Stimulated activated CD8-positive, alpha-beta memory T cell treated with anti-CD3 and anti-CD28 coated beads, Interleukin-2, amount 100 ng/mL, for 48 hours (primary cell): Measurements from ENCODE around the gene ME1.
"Not testable (repeated sequence)": the region's sequence is repeated elsewhere in the genome, so short reads cannot be mapped to it uniquely, and the experiment has no call there.

ENCODE experiments used
- DNase-seq, 2 donors: peaks; one replicate each; pipeline ENCODE4 v3.0.0-alpha.2; 2020; ENCODE audit warnings: low read depth in 2 of 2

The ME1 gene

DNA sequence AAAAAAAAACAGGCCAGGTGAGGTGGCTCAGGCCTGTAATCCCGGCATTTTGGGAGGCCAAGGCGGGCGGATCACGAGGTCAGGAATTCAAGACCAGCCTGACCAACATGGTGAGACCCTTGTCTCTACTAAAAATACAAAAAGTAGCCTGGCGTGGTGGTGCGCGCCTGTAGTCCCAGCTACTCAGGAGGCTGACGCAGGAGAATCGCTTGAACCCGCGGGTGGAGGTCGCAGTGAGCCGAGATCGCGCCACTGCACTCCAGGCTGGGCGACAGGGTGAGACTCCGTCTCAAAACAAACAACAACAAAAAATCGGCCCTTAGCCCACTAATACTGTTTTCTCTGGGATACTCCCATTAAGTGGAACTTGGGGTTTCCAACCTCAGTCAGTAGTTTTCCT is 238.9 kb downstream of the ME1 start:
- DNase-seq: not testable (repeated sequence)

DNA sequence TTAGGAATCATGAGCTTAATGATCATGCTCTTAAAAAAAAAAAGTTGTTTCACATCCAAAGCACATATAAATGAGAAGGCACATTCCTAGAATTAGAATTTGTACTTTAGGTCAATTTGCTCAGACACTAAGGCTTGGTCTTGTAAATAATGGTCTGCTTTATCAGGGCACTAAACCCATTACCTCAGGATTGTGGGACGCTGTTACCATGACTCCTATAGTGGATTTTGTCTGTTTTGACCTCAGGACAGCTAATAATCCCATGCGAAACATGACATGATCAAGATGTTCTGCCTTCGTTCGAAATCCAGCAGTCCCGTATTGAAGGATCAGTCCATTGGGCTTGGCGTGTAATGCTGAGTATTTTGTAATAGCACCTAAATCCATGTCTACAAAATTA is 240.2 kb downstream of the ME1 start:
- no peak for DNase-seq

DNA sequence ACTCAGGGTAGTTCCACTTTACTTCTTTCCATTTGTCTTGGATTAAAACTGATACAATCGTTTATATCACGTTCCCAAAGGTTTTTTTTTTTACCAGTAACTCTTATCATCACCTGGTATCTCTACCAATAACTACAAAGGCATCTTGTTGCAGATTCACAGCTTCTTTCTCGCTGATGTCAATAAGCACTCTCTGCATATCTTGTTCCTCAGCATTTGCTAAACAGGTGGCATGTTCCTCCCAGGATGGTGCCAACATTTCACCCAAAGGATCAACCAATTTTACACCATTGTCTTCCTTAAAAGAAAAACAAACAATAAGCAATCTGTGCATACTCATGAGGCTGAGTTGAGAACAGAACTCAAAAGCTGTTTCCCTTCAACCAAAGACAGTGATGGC is 242.3 kb downstream of the ME1 start:
- DNase-seq: no peak

DNA sequence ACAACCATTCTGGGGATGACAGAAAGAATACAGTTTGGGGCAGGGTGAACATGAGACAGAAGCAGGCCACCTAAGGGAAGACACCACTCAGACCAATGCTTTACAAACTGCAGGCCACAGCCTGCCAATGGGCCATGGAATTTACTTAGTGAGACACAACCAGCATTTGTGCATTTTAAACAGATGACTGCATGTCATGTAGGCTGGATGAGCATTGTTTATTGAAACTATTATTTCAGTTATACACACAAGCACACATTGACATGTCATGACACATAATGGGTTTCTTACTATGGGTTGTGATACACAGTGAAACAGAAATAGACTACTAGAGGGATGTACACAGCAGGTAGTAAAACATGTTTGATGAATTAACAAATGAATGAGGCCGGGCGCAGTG is 245.8 kb downstream of the ME1 start:
- no peak for DNase-seq

DNA sequence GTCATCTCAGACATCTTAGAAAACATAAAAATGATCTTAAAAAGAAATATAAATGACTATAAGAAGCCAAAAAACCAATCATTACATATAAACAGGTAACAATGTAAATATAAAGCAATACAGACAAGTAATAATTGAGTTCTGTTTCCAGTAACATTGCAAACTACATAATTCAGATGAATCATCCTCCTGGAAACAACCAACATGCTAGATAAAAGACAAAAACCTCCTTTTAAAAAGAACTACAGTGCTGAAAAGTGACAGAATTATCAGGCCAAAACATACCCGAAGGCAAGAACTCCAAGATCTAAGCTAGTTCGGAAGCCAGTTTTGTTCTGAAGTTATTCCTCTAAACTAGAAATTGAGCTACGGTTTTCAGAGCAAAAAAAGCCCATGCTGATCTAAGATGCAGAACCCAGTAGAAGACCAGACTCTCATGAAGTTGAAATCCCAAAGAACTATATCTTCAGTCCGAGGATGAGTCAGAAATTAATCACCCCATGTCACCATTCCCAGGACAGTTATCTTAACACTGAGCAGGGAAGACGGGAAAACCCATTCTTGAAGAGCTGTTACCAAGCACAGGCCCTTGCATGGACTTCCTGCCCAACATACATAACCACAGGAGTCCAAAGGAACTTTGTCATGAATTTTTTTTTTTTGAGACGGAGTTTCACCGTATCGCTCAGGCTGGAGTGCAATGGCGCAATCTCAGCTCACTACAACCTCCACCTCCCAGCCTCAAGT is 247.6 kb downstream of the ME1 start:
- DNase-seq: no peak

DNA sequence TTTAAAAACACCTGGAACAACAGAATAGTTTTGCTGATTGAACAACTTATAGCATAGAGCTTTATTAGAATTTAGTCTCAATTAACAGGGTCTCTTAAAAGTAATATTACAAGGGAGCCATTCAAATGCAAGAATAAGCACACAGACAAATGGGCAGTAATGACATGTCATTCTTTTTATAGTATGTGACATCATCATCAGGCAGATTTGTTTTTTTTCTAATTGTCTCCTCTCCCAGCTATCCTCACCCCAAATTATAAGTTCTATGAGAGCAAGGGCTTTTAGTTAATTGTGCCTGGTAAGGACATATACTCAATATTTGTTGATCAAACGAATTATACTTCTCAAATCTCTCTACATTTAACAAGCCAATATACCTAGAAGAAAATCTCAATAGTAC is 248.7 kb downstream of the ME1 start:
- no peak for DNase-seq

DNA sequence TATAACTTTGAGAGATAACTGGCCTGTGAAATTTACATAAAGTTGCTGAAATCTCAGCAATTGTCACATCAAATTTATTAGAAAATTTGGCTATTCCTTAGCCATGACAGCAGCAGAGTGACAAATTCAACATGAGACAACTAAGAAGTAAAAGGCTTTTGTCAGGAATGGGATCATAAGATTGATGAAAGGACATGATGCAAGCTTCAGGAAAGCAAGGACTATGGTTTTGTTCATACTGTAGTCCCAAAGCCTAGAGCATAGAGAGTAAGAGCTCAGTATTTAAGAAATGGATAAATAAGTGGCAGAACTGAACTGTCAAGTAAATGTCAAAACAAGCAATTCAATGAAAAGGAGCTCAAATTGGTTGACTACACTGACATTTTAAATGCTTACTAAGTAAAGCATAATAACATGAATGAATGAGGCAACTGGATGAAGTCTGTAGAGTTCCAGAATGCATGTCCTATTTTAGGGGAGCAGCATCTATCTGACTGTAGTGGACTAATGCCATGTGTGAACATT is 250.4 kb downstream of the ME1 start:
- no peak for DNase-seq

DNA sequence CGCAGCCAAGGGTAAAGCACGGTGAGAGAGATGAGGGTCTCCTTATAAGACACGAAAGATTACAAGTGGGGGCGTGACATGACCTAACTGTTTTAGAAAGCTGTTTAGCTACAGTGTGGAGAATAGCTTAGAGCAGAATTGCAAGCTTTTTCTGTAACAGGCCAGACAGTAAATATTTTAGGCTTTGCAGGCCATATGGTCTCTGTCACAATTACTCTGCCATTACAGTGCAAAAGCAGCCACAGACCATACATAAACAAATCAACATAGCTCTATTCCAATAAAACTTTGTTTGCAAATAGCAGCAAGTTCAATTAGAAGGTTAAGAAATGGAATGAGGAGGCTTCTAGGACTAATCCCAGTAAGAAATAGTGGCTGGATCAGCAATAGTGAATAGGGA is 254.6 kb downstream of the ME1 start:
- no peak for DNase-seq

DNA sequence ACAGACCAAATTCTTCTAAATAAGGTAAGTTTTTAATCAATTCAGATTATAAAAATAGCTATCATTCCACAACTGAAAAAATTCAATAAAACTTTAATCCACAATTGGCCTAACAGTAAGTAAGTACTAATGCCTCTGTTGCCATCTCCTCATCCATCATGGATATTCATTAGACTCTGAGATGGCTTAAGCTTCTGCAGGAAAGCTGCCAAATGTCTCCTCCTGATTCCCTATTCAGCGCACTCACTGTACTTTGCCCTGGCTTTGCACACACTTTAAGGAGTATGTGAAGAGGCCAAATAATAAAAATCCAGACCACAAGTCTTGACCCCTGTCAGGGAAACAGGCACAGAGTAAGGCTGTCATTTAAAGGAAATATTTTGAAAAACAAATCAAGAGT is 261.3 kb downstream of the ME1 start:
- no peak for DNase-seq

DNA sequence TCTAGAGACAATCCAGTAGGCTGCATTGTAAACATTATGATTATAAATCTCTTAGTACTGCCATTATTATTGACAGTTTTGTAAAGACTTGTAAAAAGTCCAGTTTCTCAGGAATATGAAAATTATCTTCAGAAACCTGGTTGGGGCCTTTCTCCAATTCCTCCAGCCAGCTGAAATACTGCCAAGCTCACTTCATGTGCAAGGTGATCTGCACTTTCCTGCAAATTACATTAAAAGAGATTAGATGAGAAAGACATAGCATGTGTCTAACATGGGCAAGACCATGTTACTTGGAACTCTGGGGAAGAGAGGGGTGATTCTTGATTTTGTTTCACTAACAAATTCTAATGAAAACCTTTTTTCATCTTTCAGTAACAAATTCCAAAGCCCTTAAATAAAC is 261.7 kb downstream of the ME1 start:
- DNase-seq: no peak

DNA sequence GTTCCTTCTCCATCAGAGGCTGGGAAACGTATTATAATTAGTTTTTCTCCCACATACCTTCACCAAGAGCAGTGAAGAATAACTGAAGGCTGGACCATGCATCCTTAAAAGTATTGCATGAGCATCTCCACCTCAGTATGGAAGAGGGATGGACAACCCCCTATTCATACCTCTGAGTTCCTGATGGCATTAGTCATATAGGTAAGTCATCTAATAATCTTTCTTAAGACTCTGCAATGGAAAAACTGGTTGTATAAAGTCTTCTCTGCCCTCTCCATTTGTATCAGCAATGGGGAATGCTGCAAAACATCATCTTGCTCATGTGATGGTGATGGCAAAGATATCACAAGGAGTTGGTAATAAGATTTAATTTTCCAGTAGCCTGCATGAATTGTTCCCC is 262.3 kb downstream of the ME1 start:
- DNase-seq: no peak

DNA sequence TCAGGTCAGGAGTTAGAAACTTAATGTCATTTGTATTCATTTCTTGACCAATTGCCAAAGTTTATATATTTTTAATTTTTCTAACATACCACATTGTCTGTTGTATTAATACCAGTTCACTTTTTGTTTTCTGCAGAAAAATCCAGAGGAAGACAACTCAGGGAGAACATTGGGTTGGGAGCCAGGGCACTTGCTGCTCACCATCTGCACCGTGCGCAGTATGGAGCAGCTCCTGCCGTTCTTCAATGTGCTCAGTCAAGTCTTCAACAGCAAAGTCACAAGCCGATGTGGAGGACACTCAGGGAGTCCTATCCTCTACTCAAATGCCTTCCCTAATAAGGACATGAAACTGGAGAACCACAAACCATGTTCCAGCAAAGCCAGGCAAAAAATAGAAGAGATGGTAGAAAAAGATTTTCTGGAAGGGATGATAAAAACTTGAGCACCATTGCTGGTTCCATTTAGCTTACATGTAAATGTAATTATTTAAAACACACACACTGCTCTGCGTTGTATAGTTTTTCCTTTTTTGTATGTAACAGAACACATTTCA is 263.0 kb downstream of the ME1 start:
- no peak for DNase-seq
